Stimulated activated memory B cell treated with anti-CD40 and anti-IgM and Interleukin-4, amounts not matched to agents 10 μg/mL and 1 μg/mL and 100 μg/mL, for 72 hours (primary cell): ENCODE measurements around the gene CLIC5.

Source experiments
- ATAC-seq: fragments of 150-1000 bp; cut with Tn5 transposase; 2 replicates; pipeline ENCODE4 v1.10.0; 2021
- H3K27ac Mint-ChIP-seq: one replicate; pipeline ENCODE4 v1.8.0; 2022; ENCODE audit warnings: mild to moderate bottlenecking, mixed read lengths
- H3K27me3 Mint-ChIP-seq: one replicate; pipeline ENCODE4 v1.8.0; 2022; ENCODE audit warnings: mixed read lengths
- H3K36me3 Mint-ChIP-seq: one replicate; pipeline ENCODE4 v1.8.0; 2022; ENCODE audit warnings: mixed read lengths
- H3K4me1 Mint-ChIP-seq: one replicate; pipeline ENCODE4 v1.8.0; 2022; ENCODE audit warnings: mixed read lengths
- H3K4me3 Mint-ChIP-seq: one replicate; pipeline ENCODE4 v1.8.0; 2022; ENCODE audit warnings: mild to moderate bottlenecking, moderate library complexity, mixed read lengths
- H3K9me3 Mint-ChIP-seq: one replicate; pipeline ENCODE4 v1.8.0; 2022; ENCODE audit warnings: mixed read lengths

CLIC5 gene

DNA sequence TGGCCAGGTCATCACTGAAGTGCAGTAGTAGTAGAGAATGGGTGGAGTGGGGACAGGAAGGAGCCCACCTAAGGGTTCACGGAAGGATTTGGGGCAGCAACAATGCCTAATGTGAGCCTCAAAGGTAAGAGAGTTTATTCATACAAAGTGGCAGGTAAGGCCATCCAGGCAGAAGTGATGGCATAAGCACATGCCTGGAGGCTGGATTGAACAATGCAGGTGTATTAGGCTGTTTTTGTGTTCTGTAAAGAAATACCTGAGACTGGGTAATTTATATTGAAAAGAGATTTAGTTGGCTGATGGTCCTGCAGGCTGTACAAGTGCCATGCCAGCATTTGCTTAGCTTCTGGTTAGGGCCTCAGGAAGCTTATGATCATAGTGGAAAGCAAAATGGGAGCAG, 48.3 kb downstream of the CLIC5 start:
- Mint-ChIP-seq H3K4me1 (peaks cover 12% of the 10 kb centered on the region), H3K36me3 (no peaks in the 10 kb centered on the region), H3K27ac (no peak overlapping the region), H3K27me3 (no peaks in the 10 kb centered on the region), H3K4me3 (no peak overlapping the region), H3K9me3 (peaks cover 2% of the 10 kb centered on the region)
- no peak for ATAC-seq

DNA sequence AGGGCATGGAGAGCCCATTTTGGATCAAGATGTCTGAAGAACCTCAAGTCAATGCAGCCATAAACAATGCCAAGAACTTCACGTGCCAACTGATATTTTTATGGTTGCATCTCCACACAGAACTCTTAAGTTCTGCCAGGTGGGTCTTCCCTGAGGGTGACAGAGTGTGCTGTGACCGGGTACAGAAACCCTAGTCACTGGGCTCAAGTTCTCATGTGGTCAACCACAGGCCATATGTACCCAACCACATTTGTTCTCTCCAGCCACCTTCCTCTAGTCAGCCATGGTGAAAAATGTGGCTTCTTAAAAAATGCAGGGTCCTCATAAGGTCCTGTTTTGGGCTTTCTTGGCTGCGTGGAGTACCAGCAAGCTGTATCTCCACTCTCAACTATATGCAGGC, 48.9 kb downstream of the CLIC5 start:
- no peaks in the 10 kb centered on the region for H3K27me3 Mint-ChIP-seq
- H3K4me3 Mint-ChIP-seq, result no peak overlapping the region
- H3K27ac Mint-ChIP-seq, result no peak overlapping the region
- ATAC-seq, result no peak
- peaks cover 12% of the 10 kb centered on the region for H3K4me1 Mint-ChIP-seq
- no peaks in the 10 kb centered on the region for H3K36me3 Mint-ChIP-seq
- peaks cover 2% of the 10 kb centered on the region for H3K9me3 Mint-ChIP-seq

DNA sequence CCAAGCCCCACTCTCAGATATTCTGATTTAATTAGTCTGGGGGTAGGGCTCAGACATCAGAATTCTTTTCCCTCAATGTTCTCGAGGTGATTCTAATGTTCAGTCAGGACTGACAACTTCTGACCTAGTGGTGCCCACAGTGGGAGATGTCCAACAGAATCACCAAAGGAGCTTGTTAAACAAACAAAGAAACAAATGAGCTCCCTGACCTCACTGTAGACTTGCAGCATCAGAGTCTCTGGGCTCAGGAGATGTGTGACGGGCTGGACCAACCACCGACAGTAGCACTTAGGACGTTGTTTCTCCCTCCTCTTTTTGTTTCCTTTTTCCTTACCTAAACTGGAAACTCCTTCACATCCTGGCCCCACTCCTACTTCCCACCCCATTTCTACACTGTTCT, 49.3 kb downstream of the CLIC5 start:
- H3K27me3 Mint-ChIP-seq, result no peaks in the 10 kb centered on the region
- H3K36me3 Mint-ChIP-seq, result no peaks in the 10 kb centered on the region
- no peak for ATAC-seq
- H3K4me1 Mint-ChIP-seq, result peaks cover 12% of the 10 kb centered on the region
- H3K4me3 Mint-ChIP-seq, result no peak overlapping the region
- peaks cover 2% of the 10 kb centered on the region for H3K9me3 Mint-ChIP-seq
- H3K27ac Mint-ChIP-seq, result no peak overlapping the region

DNA sequence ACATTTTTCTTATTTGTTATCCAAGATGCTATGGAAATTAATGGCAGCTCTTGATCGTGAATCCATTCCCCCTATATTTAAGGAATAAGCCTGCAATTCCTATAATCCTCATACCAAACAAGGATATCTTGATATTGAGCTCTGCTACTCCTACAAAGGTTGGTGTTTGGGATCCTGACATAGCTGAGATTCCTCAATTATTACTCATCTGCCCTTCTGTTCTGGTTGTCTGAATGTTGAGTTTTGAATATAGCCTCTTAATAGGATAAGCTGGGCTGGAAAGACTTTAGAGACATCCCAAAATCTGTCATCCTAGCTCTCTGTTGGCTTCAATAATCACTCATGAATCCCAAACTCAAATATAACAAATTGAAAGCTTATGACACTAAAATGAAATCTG, 49.9 kb downstream of the CLIC5 start:
- H3K9me3 Mint-ChIP-seq, result peaks cover 2% of the 10 kb centered on the region
- no peaks in the 10 kb centered on the region for H3K27me3 Mint-ChIP-seq
- no peak overlapping the region for H3K27ac Mint-ChIP-seq
- no peaks in the 10 kb centered on the region for H3K36me3 Mint-ChIP-seq
- H3K4me3 Mint-ChIP-seq, result no peak overlapping the region
- peaks cover 11% of the 10 kb centered on the region for H3K4me1 Mint-ChIP-seq
- ATAC-seq, result no peak

DNA sequence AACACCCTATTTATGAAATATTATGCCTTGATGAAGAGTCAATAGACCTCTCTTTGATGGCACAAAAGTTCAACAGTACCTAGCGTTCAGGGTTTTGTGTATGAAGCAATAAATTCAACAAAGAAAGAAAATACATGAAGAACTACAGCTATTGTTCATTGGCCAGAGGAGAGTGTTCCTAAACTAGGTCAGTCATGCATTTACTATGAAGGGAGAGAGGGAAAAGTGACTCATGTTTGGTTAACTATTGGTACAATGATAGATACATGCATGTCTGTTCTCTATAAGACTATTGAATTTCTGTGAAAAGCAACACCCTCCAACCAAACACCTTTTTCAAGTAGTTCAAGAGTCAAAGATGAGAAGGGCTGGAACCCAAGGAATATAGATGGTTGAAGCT, 50.7 kb downstream of the CLIC5 start:
- no peak overlapping the region for H3K4me3 Mint-ChIP-seq
- no peak overlapping the region for H3K27ac Mint-ChIP-seq
- ATAC-seq, result no peak
- H3K4me1 Mint-ChIP-seq, result peaks cover 4% of the 10 kb centered on the region
- peaks cover 2% of the 10 kb centered on the region for H3K9me3 Mint-ChIP-seq
- H3K36me3 Mint-ChIP-seq, result no peaks in the 10 kb centered on the region
- H3K27me3 Mint-ChIP-seq, result no peaks in the 10 kb centered on the region

DNA sequence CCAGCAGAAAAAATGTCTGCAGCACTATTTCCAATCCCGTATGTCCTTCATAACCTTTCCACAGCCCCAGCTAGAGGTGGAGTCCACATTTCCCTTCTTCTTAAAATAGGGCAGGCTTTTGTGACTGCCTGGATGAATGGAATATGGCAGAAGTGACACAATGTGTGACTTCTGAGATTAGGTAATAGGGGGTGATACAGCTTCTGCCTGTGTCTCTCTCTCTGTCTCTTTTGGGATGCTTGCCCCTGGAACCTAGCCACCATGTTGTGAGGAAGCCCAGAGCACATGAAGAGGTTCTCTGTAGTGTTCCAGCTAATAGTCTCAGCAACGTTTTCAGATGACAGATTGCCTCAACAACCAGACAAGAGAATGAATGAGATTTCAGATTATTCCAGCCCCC, 51.4 kb downstream of the CLIC5 start:
- H3K27me3 Mint-ChIP-seq, result no peaks in the 10 kb centered on the region
- no peaks in the 10 kb centered on the region for H3K4me1 Mint-ChIP-seq
- no peaks in the 10 kb centered on the region for H3K36me3 Mint-ChIP-seq
- H3K27ac Mint-ChIP-seq, result no peak overlapping the region
- H3K4me3 Mint-ChIP-seq, result no peak overlapping the region
- ATAC-seq, result no peak
- H3K9me3 Mint-ChIP-seq, result peaks cover 2% of the 10 kb centered on the region

DNA sequence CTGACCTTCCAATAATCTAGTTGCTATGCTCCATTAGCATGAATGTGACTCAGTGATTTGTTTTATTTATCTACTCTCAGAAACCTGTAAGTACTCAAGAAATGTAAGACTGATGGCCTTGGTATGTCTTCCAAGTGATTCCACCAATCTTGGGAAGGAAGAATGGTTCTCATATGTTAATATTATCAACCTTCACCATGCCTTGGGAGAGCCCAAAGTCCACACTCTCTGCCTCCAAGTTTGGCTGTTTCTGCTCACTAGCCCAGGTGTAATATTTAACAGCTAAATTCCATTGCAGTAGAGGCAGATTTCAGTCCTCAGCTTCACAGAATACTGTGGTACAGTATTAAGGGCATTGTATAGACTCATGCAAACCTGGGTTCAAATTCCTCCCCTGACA, 51.8 kb downstream of the CLIC5 start:
- no peak for ATAC-seq
- Mint-ChIP-seq H3K4me3 (no peak overlapping the region), H3K4me1 (no peaks in the 10 kb centered on the region), H3K36me3 (no peaks in the 10 kb centered on the region), H3K27me3 (no peaks in the 10 kb centered on the region), H3K27ac (no peak overlapping the region), H3K9me3 (peaks cover 2% of the 10 kb centered on the region)

DNA sequence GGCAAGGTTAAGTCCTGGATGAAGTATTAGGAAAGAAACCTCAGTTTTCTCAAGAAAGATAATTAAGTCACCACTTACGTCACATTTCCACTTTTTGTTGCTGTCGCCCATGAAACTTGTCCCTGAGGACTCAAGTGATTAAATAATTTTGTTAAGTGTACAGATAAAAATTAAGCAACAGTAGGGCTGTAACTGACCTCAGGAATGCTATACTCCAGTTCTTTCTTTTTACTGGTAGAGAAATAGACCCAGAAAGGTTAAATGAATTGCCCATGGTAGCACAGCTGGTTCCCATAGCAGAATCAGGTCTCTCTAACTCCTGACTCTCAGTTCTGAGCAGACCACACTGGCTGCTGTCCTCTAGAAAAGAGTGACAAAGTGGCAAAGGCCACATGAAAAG, 54.5 kb downstream of the CLIC5 start:
- Mint-ChIP-seq H3K9me3 (peaks cover 2% of the 10 kb centered on the region), H3K36me3 (no peaks in the 10 kb centered on the region), H3K4me3 (no peak overlapping the region), H3K27ac (no peak overlapping the region), H3K27me3 (no peaks in the 10 kb centered on the region), H3K4me1 (no peaks in the 10 kb centered on the region)
- ATAC-seq, result no peak

DNA sequence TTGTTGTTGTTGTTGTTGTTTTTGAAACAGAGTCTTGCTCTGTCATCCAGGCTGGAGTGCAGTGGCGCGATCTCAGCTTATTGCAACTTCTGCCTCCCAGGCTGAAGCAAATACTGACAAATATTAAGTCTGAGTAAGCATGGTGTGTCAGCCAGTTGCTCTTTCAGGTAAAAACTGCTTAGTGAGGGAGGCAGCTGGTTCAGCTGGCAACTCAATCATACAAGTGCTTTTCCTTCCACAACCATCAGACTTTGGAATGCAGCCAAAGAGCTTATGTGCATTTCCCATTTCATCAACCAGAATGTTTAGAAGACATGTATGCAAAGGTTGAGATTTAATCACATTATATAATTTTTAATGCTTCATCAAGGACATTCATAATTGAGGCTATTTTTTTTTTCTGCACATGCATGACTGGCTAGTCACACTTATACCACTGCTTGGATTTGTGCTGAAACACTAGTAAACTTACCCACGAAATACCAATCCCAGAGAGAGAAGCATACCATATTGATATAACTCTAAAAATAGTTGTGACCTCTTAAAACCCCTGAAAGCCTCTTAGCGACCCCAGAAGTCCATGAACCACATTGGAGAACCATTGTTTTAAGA, 56.0 kb downstream of the CLIC5 start:
- Mint-ChIP-seq H3K9me3 (no peaks in the 10 kb centered on the region), H3K27ac (no peak overlapping the region), H3K4me1 (no peaks in the 10 kb centered on the region), H3K27me3 (no peaks in the 10 kb centered on the region), H3K4me3 (no peak overlapping the region), H3K36me3 (no peaks in the 10 kb centered on the region)
- no peak for ATAC-seq

DNA sequence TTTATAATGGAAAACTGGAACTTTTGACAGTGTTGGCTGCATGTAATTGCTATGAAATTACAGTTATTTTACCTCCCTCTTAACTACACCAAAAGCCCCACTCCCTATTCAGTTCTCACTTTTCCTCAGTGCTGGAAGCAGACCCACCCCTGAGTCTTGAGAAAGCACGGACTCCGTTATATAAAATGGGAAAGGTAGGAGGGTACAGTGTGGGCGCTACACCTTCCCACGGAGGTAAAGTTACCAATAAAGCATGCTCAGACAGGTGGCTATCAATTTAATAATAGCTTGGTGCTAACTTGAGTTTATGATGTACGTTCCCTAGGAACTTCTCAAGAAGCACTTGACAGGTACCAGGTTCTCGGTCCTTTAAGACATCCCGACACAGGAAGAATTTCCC, 59.0 kb downstream of the CLIC5 start:
- Mint-ChIP-seq H3K36me3 (peaks cover 20% of the 10 kb centered on the region), H3K4me3 (no peak overlapping the region), H3K4me1 (no peaks in the 10 kb centered on the region), H3K27me3 (no peaks in the 10 kb centered on the region), H3K9me3 (no peaks in the 10 kb centered on the region), H3K27ac (no peak overlapping the region)
- ATAC-seq, result no peak

DNA sequence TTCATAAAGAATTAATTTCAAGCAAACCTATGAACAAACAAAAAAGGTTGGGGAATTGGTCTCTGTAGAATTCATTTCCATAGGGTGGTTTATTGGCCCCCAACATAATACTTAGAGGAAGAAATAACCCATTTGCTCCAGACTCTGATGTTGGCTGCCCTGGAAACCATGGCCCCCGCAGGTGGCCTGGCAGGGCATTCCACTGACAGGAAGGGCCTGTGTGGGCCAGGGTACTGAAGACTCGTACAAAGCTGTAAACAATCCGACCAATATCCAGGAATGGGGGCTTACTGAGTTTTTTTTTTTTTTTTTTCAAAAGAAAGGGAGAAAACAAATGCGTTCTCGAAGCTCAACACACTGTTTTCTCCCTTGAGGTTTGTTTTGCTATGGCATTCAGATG, 59.5 kb downstream of the CLIC5 start:
- Mint-ChIP-seq H3K4me3 (no peak overlapping the region), H3K4me1 (no peaks in the 10 kb centered on the region), H3K27ac (no peak overlapping the region), H3K36me3 (peaks cover 25% of the 10 kb centered on the region), H3K27me3 (no peaks in the 10 kb centered on the region), H3K9me3 (no peaks in the 10 kb centered on the region)
- no peak for ATAC-seq

DNA sequence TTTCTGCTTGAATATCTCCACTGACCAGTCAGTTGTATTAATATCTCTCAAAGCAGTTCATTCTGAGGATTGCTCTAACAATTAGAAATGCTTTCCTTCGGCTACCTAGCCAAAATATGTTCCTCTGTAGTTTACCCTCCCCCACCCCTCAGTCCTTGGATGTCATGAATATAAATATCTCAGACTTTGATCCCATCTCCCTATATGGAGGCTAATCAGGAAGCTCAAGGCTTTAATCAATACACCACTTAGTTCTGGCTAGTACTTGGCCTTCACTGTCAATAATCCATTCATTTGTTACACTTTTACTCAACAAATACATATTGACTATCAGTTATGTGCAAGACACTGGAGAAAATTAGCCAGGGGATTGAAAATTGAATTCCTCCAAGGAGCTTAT, 60.1 kb downstream of the CLIC5 start:
- no peak overlapping the region for H3K4me3 Mint-ChIP-seq
- H3K36me3 Mint-ChIP-seq, result peaks cover 26% of the 10 kb centered on the region
- ATAC-seq, result no peak
- H3K9me3 Mint-ChIP-seq, result no peaks in the 10 kb centered on the region
- H3K27ac Mint-ChIP-seq, result no peak overlapping the region
- no peaks in the 10 kb centered on the region for H3K27me3 Mint-ChIP-seq
- H3K4me1 Mint-ChIP-seq, result no peaks in the 10 kb centered on the region

DNA sequence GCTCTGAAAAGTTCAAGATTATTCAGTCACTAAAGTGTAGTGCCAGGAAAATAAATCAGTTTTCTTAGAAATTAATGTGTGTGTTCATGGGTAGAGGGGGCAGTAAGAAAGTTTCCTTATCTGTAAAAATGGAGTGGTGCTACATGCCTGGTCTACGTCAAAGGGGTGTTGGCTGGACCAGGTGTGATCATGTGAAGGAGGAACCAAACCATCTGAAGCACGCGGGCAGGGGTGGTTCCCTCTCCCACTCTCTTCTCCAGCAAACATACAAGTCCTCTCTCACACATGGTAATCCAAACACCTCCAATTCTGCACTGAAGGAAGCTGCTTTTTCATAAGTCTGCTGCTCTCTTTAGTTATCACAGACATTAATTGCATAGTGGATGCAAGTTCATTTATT, 63.1 kb downstream of the CLIC5 start:
- H3K4me1 Mint-ChIP-seq, result no peaks in the 10 kb centered on the region

DNA sequence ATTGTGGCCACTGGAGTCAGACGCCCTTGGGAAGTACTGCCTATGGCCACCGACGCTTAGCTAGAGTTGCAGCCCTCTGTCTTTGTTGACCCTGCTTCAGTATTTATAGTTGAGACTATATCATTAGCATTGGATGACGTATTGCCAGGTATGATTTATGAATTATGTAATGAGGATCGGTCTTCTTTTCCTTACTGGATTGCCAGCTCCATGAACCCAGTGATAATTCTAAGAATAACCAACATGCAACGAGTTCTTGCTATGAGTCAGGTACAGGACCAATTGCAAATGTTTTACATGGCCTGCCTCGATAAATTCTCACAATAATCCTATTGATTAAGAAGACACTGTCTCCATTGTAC, 63.5 kb downstream of the CLIC5 start:
- Mint-ChIP-seq H3K4me1 (no peaks in the 10 kb centered on the region), H3K27ac (no peak overlapping the region), H3K36me3 (peaks cover 39% of the 10 kb centered on the region), H3K27me3 (no peaks in the 10 kb centered on the region), H3K9me3 (no peaks in the 10 kb centered on the region), H3K4me3 (no peak overlapping the region)
- ATAC-seq, result no peak

More for the DNA sequence above, 63.1 kb downstream of the CLIC5 start:
- Mint-ChIP-seq H3K4me3 (no peak overlapping the region), H3K9me3 (no peaks in the 10 kb centered on the region), H3K27ac (no peak overlapping the region), H3K27me3 (no peaks in the 10 kb centered on the region), H3K36me3 (peaks cover 39% of the 10 kb centered on the region)
- no peak for ATAC-seq

DNA sequence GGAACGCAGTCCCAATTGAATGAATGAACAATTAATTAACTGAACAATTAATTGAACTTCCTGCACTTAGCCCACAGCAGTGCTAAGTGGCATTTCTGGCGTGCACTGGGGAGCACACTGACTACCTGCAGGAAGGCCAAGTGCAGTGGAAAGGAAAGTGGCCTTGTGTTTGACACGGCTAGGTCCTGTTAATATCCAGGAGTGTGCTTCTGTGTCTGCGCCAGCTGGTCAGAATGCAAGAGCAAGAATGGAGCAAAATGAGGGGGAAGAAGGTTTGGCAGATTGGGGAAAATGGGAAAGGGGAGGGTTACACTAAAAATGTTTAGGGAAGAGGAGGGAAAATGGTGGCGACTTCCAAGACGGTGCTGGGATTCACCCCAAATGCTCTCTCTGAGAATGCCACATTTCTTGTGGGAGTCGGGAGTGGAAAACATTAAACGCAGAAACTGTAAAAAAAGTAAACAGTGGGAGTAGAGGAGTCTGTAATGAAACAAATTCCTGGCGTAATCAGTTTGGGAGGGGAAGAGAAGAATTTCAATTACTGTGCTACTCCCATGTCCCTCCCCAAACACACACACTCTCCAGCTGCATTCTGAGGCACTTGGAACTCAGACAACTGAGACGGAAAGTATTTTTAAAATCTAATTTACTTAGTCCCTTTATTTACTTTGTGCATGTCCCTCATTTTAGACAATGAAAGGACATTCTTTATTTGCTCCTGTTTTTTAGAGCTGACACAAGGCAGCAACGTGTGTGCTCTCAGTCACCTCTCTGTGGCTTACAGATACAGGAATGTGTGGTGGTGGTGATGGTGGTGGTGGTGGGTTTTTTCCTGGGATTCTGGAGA, 64.1 kb downstream of the CLIC5 start:
- H3K27ac Mint-ChIP-seq, result no peak overlapping the region
- no peak overlapping the region for H3K4me3 Mint-ChIP-seq
- no peak for ATAC-seq
- no peaks in the 10 kb centered on the region for H3K4me1 Mint-ChIP-seq
- no peaks in the 10 kb centered on the region for H3K9me3 Mint-ChIP-seq
- H3K27me3 Mint-ChIP-seq, result no peaks in the 10 kb centered on the region
- peaks cover 39% of the 10 kb centered on the region for H3K36me3 Mint-ChIP-seq

DNA sequence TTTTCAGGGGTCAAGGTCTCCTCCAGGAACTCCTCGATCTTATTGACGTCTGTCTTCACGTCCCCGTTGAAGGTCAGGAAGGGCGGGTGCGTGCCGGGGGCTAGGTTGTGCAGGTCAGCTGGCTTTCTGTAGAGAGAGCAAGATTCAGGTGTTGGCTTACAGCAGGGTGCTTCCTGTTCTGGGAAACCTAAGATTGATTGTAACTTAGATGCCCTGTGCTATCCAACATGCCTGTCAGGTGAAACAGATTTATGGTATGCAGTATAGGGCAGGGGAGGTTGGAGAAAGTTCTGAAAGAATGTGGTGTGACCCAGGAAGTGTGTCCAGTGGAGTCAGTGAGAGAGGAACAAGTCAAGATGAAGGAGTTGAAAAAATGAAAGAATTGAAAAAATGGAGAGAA, 66.4 kb downstream of the CLIC5 start:
- H3K27me3 Mint-ChIP-seq, result no peaks in the 10 kb centered on the region
- H3K9me3 Mint-ChIP-seq, result no peaks in the 10 kb centered on the region
- H3K36me3 Mint-ChIP-seq, result peaks cover 39% of the 10 kb centered on the region
- no peak overlapping the region for H3K4me3 Mint-ChIP-seq
- ATAC-seq, result no peak
- no peaks in the 10 kb centered on the region for H3K4me1 Mint-ChIP-seq
- H3K27ac Mint-ChIP-seq, result no peak overlapping the region
